NCI-H82 (cell line): Measurements from ENCODE around the gene POU2AF1.

ENCODE experiments used
- DNase-seq: peaks from one replicate; lab custom pipeline; 2025; lab: John Stamatoyannopoulos, UW

Gene POU2AF1

DNA sequence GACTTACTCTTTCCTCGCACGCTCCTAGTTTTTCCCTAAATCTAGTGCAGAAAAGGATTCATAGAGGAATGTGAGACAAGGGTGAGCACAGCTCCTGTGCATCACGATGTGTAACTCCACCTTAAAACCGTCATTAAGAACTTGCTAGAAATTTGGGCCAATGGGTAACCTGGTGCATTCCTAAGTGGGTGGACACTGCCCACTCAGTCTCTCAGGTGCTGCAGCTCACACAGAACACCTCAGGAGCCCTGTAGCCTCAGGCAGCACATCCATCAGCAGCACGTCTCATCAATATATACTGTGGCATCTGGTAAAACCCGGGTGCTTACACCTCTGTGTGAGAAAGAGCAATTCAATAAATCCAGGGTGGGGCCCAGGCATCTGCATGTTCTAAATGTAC, 68.4 kb downstream of the POU2AF1 start:
- DNase-seq, result no peak

DNA sequence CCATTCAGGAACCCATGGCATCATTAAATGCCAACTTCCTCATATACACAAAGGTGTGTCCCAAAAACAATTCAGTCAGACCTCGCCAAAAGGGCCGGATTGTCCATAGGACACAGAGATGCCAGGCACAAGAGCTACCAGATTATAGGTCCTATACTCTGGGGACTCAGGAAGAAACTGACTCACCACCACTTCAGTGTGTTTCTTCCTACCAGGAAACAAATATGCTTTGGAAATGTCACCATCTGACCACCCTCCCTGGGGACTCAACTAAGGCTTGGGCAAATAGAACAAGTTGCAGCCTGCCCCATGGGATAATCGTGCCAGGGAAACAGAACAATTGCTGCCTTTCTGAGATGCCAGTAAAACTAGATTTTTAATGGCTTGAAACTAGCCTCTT, 69.0 kb downstream of the POU2AF1 start:
- peak; percentile 25 for DNase-seq

DNA sequence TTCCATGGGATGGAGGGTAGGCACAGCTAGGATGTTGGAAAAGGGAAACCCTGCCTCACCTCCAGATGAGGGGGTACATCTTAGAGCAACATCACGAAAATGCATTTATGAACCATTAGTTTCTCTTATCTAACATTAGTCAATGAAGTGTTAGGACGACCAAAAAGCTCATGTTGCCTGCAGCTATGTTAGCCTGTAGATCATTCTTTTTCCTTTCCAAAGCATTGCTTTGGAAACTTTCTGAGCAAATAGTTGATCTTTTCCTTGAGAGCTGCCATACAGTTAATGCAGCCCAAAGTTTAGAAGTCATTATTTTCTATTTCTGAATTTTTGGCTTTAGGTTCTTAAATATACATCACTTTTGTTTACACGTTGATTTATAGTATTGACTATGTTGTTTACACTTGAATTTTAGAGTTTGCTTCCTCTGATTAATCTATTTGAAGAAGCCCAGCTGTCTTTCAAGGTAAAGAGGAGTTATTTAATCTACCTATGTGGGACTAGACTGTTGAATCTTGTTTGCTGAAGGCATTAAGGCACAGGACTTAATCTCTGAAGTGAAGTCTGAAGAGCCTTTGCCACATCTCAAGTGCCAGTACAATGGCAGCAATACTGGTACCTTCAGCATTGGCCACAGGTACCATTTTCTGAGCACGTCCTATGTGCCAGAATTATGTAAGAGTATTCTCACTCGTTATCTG, 69.7 kb downstream of the POU2AF1 start:
- DNase-seq, result peak; percentile 72

DNA sequence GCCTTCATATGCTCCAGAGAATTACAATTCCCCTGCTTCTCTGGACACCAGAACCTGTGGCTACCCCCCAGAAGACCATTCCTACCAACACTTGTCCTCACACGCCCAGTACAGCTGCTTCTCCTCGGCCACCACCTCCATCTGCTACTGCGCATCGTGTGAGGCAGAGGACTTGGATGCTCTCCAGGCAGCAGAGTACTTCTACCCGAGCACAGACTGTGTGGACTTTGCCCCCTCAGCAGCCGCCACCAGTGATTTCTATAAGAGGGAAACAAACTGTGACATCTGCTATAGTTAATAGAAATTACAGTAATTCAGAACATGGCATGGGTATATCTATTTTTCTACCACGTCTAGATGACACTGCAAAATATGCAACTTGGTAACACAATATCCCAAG, 70.9 kb downstream of the POU2AF1 start:
- DNase-seq, result peak; percentile 56

DNA sequence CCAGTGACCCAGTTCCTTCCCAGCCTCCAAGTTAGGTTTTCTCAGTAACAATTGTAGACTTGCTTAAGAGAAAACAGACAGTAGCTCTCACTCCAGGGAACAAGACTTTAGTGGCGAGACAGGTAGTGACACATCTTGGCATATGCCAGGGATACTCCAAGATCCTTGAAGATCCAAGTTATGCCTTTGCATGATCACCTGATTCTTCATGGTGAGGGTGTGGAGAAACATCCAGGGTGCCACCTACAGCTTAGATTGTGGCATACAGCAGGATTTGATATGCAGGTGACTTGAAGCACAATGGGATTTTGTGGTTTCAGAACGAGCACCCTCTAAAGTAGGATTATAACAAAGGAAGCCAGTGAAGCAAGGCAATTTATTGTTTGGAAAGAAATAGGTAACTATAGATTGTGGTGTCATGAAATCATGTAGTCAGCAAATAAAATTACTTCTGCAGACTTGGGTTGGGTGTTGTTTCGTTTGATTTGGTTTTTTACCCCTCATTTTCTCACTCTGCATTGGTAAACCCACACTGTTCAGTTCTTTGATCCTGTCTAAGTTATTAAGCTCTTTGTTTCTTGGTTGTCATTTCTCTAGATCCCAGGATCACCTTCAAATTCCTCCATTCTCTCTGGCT, 71.5 kb downstream of the POU2AF1 start:
- DNase-seq, result peak; percentile 17

DNA sequence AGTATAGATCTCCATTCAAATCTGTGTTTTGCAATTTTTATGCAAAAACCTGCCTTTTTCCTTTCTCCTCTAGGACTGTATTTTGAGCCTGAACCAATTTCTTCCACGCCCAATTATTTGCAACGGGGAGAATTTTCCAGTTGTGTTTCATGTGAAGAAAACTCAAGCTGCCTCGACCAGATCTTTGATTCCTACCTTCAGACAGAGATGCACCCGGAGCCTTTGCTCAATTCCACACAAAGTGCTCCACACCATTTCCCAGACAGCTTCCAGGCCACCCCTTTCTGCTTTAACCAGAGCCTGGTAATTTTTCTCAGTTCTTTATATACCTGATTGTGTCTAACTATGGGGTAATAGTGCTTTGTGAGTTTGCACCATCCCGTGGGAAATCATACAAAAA, 72.8 kb downstream of the POU2AF1 start:
- DNase-seq, result no peak

DNA sequence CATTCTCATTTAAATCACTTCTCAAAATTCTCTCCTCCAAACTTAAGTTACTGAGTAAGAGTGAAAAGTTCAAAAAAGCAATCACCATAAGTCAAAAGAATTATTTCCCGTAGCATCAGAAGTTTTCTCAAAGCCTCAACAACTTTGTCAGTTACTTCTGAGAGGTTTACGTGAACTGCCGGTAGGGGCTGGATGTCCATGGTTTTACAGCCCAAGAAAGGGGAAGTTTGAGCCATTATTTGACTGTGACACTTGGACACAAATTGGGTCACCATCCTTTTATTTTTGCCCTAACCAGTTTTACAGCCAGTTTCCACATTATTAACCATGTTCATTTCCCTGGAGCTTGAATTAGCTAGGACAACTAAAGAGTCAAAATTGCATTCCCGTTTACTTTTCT, 73.2 kb downstream of the POU2AF1 start:
- DNase-seq, result no peak

DNA sequence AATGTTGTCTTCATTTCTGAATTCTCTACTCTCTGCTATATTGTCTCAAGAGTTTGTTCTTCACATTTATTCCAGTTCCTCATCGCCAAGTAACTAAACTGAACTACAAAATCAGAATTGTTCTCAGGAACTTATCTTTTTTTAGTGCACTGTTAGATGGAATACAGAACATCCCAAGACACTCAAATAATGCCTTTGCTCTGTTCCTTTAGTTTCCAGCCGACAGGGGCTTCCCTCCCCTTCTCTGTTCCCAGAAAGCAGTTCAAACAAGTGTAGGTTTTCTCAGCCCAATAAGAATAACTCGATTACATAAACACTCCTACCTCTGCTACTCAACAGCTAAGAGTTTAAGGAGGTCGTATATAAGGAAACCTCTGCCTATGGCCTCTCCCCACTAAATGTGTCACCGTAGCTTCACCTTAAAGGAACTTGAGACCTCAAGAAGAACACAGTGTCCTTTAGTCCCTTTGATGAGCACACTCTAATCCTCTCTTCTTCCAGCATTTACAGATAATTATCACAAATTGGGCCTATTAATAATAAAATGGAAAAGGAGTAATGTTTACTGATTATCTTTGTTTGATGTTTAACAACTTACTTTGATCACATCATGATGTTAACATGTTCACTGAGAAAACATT, 73.8 kb downstream of the POU2AF1 start:
- DNase-seq, result no peak

DNA sequence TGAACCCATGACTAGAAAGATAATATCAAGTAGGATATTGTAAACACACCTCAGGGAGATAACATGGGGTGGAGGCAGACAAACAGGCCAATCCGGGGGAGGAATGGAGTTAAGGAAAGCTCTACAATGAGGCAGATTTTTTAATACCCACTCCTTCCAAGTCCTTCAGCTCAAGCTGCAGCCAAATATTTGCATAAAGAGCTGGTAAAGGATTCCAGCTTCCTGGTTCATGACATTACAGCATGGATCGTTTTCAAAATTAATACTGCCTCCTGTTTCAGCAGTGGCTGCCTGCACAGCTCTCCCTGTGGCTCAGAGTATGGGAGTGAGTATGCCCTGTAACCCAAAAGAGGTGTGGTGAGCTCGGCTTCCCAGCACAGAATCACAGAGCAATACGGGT, 75.6 kb downstream of the POU2AF1 start:
- DNase-seq, result peak; percentile 46

DNA sequence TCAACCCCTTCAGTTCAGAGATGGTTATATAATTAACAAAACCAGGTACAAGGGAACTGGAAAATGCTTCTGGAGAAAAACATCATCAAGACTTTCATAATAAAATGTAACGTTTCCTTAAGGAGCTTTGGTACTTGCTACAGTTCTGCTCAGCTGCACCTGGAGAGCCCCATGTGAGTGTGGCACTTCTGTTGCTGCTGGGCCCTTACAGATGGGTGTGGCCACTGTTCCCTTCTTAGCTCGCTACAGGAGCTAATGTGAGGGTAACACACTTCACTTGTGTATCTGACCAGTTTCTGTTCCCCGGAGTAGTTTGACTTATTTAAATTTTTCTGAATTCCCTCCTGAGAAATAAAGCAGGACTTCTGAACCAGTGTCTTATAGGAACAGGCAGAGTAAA, 76.8 kb downstream of the POU2AF1 start:
- DNase-seq, result peak; percentile 82
